NT2/D1 (cell line): ENCODE results near the gene GPR179.
A peak's percentile ranks its signal among the peaks of the same experiment; 100 is the strongest.
"Not testable (repeated sequence)": the region's sequence is repeated elsewhere in the genome, so short reads cannot be mapped to it uniquely, and the experiment has no call there.

Experiments
- SUZ12 ChIP-seq: IDR thresholded peaks from 2 replicates; pipeline ENCODE4 v1.6.1; 2011; ENCODE audit not compliant: insufficient read length, insufficient read depth; ENCODE audit errors: extremely low read depth
- YY1 ChIP-seq: IDR thresholded peaks from 2 replicates; pipeline ENCODE4 v1.6.1; 2011; ENCODE audit not compliant: insufficient read length, insufficient read depth

- not testable (repeated sequence) for TF ChIP-seq SUZ12
- peak; percentile 68 for TF ChIP-seq YY1
Measured at GRCh38 chr17:38296834-38297517, 46.8 kb downstream of the GPR179 start, which contains the start of gene MRPL45.
